ENCODE results near the gene CHCT1.
A peak's percentile ranks its signal among the peaks of the same experiment; 100 is the strongest.

The CHCT1 gene

GRCh38 chr17:60442271-60443173, 20.2 kb downstream of the CHCT1 start:
- peak; percentile 72 for DNase-seq (ENCODE audit: low spot score)

- DNase-seq (ENCODE audit: low spot score): no peak
These were observed 21.4 kb downstream of the CHCT1 start for GRCh38 chr17:60443713-60444112.

GRCh38 chr17:60445144-60445543, 22.9 kb downstream of the CHCT1 start:
- DNase-seq (ENCODE audit: low spot score): no peak

DNA sequence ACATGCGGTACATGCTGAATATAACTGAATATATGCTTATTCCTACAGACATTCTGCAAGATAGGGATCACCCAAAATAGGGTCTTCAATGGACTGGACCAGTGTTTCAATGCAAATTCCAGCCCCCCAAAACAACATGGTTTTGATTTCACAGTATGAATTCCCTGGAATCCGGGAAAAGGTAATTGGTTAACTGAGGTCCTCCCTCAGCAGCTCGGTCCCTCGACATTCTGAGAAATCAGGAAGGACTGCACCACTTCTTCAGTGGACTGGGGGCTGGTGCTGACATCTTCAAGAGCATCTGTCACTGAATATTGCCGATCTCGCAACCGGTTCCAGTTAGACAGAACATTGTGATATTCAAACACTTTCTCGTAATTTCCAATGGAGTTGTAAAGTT, 25.1 kb downstream of the CHCT1 start:
- no peak for DNase-seq (ENCODE audit: low spot score)

DNA sequence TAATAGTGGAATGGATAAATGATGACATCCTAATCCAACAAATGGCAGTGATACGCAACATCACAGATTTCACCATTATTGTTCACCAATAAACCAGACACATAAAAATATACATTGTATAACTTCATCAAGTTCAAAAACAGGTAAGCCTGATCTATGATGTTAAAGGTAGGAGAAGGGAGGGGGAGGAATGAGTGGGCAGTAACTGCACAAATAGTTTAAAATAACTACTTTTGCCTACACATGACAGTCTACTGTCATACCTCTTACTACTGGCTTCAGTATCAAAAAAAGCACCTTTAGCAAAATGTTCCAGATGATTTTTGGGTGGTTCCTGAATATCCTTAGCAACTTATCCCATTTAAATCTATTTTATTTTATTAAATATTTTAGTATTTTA, 28.8 kb downstream of the CHCT1 start:
- peak; percentile 68 for DNase-seq (ENCODE audit: low spot score)

DNA sequence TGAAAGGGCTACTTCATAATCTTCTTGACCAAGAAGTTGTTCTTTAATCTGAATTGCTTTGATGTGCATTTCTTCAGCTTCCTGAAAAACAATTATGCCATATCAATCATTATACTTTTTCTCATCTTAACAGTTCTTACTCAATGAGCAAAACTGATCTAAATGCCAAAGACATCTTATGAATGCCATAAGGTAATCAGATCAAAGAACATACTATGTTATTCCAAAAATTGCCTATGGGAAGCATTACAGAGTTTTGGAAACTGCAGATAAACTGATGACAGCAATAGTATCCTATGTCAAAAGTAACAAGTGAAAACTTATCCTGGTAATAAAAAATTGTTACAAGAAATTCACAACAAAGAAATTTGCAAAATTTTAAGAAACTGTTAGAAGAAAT, 29.7 kb downstream of the CHCT1 start:
- no peak for DNase-seq (ENCODE audit: low spot score)

DNA sequence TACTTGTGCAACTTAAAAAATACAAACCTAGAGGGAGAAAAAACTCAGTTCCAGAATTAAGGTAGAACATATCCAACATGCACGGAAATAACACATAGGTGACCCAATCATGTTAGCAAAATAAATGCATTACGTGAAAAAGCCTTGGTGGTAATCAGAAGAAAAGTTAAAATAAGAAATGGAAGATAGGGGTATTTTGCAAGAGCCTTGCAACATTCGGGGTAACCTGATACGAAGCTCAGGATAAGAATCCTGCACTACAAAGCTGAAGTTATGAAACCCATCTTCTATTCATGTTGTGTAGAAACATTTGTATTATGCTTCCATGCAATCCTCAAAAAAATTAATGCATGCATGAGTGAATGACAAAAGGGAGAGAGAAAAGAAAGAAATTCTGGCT, 33.1 kb downstream of the CHCT1 start:
- DNase-seq (ENCODE audit: low spot score): no peak

GRCh38 chr17:60457148-60457547, 34.9 kb downstream of the CHCT1 start:
- no peak for DNase-seq (ENCODE audit: low spot score)

GRCh38 chr17:60461584-60461983, 39.3 kb downstream of the CHCT1 start:
- DNase-seq (ENCODE audit: low spot score): no peak

GRCh38 chr17:60463157-60463835, 41.0 kb downstream of the CHCT1 start:
- DNase-seq (ENCODE audit: low spot score): no peak

DNA sequence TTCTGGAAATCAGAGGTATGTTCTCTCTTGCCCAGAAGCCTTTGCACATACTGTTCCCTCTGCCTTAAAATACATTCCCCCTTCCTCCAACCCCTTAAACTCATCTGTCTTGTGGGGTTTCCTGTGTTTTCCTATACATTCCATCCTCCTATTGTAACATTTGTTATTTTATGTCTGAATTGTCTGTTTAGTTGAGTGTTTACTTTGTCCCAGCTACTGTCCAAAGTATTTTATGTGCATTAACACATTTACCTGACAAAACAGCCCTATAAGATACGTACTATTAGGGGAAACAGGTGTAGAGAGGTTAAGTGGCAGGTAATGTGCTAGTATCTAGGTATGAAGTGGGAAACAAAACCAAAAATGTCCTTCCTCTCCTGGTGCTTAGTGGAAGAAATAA, 42.1 kb downstream of the CHCT1 start:
- DNase-seq (ENCODE audit: low spot score): no peak

GRCh38 chr17:60468371-60468770, 46.1 kb downstream of the CHCT1 start:
- no peak for DNase-seq (ENCODE audit: low spot score)

- DNase-seq (ENCODE audit: low spot score): no peak
These were observed 49.2 kb downstream of the CHCT1 start for GRCh38 chr17:60471451-60471850.

DNA sequence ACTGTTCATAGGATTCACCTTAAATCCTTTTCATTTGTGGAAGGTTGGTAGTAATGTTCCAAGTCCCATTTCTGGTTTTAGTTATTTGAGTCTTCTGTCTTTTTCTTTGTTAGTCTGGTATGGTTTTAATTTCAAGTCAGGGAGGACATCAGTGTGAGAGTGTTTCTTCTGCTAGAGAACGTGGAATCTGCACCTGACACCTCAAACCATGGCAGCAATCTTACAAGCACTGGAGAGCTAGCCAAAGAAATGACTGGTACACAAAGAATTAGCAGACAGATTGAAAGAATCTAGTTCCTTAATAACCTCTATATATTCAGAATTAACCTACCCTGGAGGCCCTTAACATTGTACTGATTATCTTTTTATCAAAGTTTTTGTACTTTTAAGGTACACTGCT, 50.2 kb downstream of the CHCT1 start:
- no peak for DNase-seq (ENCODE audit: low spot score)

GRCh38 chr17:60473788-60474187, 51.5 kb downstream of the CHCT1 start:
- no peak for DNase-seq (ENCODE audit: low spot score)
